ENCODE measurements around the gene ARID1B.

DNA sequence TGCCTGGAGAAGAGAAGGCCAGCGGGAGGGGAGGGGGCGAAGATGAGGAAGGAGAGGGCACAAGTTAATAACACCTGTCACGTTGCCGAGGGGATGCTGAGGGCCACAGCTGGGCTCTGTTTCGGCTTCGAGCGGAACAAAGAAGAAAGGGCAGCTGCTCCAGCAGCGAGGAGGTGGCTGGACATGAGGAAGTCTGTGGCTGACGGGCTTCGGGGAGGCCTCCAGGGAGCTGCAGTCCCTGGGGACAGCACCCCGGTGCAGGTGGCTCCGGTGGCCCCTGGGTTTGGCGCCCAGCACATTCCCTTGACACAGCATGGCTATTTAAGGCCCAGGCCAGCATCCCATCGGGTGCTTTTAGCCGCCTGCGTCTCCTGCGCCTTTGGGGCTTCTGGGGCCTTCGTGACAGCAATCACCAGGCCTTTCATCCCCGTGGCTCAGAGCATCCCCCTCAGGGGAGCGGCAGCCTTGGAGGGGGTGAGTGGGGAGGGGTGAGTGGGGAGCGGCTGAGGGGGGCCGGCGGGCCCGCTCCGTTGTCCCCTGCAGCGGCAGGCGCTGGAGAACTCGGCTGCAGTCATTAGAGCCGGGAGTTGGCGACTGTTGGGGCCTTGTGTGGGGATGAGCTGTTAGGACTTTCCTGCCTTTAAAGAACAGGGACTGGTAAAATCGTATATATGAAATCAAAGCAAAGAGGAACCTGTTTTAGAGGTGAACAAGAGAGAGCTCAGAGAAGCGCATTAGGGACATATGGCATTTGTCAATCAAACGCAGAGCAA lies 447.2 kb downstream of the ARID1B start:
- TF ChIP-seq CTCF (IDR thresholded peaks at IDR 0.05) (no peak), POLR2A (IDR thresholded peaks at IDR 0.05) (no peak)

Data from adrenal gland (tissue), 5 donors.